ENCODE measurements around the gene SYNDIG1.

DNA sequence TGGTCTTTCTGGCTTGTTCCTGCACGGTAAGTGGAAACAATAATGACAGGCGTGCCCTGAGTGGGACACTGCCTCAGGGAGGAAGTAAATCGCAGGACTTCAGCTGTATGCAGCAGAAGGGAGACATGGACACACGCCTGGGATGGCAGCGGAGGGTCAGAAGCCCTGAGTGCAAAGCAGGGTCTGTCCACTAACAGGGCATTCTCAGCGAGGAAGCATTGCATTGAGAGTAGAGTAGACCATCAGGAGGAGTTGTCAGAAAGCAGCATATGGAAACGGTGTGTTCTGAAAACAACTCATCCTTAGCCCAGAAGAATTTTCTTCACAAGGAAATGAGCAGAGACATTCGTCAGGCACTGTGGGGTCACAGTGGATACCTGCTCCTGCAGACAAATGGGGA is 134.0 kb downstream of the SYNDIG1 start:
- TF ChIP-seq, protein P1, sequence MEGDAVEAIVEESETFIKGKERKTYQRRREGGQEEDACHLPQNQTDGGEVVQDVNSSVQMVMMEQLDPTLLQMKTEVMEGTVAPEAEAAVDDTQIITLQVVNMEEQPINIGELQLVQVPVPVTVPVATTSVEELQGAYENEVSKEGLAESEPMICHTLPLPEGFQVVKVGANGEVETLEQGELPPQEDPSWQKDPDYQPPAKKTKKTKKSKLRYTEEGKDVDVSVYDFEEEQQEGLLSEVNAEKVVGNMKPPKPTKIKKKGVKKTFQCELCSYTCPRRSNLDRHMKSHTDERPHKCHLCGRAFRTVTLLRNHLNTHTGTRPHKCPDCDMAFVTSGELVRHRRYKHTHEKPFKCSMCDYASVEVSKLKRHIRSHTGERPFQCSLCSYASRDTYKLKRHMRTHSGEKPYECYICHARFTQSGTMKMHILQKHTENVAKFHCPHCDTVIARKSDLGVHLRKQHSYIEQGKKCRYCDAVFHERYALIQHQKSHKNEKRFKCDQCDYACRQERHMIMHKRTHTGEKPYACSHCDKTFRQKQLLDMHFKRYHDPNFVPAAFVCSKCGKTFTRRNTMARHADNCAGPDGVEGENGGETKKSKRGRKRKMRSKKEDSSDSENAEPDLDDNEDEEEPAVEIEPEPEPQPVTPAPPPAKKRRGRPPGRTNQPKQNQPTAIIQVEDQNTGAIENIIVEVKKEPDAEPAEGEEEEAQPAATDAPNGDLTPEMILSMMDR (IDR thresholded peaks at IDR 0.05) = no peak
- TF ChIP-seq POLR2A (IDR thresholded peaks at IDR 0.05) (no peak), EP300 (IDR thresholded peaks at IDR 0.05) (no peak)

Data from tibial nerve (tissue), 4 donors.